ENCODE measurements around the gene PIP5K1B.
A peak's percentile ranks its signal among the peaks of the same experiment; 100 is the strongest.

PIP5K1B gene

DNA sequence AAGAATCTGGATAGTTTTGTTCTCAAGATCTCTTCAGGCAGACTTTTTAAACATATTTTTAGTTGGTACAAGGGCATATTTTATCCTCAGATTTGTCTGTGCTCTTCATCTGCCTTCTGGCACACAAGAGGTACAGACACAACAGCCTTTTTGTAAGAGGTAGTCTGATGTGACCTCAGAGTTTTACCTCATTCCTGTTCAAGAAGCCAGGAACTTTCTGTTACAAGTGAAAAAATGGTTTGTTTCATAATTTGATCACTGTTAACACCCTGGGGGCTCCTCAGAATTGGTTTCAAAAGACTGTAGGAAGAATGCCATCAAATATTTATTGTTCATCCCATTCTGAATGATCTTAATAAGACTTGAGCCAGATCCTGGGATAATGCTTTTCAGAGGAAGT, 172.2 kb downstream of the PIP5K1B start:
- TF ChIP-seq, protein P1, sequence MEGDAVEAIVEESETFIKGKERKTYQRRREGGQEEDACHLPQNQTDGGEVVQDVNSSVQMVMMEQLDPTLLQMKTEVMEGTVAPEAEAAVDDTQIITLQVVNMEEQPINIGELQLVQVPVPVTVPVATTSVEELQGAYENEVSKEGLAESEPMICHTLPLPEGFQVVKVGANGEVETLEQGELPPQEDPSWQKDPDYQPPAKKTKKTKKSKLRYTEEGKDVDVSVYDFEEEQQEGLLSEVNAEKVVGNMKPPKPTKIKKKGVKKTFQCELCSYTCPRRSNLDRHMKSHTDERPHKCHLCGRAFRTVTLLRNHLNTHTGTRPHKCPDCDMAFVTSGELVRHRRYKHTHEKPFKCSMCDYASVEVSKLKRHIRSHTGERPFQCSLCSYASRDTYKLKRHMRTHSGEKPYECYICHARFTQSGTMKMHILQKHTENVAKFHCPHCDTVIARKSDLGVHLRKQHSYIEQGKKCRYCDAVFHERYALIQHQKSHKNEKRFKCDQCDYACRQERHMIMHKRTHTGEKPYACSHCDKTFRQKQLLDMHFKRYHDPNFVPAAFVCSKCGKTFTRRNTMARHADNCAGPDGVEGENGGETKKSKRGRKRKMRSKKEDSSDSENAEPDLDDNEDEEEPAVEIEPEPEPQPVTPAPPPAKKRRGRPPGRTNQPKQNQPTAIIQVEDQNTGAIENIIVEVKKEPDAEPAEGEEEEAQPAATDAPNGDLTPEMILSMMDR (IDR thresholded peaks at IDR 0.05; ENCODE audit: unreplicated experiment in 3 of 3) = no peak
- Mint-ChIP-seq H3K27ac (no peak overlapping the region), H3K27me3 (ENCODE audit: low read depth) (no peaks in the 10 kb centered on the region), H3K4me1 (no peaks in the 10 kb centered on the region), H3K36me3 (ENCODE audit: low read depth) (no peaks in the 10 kb centered on the region), H3K9me3 (no peaks in the 10 kb centered on the region), H3K4me3 (no peak overlapping the region)

DNA sequence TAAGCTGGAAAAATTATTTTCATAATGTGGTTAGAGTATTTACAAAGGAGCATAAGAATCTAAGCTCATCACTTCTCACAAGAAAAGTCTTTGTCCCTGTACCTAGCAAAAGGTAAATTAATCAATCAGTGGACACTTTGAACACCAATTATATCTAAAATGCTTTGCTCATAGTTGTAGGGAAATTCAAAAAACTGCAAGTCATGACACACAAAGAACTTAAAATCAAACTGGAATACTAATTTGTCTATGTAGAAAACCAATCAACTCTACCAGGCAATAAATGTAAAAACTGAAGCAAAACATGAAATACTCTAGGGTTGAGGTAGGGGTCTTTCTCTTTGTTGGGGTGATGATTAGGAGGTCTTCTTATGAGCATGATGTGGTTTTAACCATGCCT, 173.4 kb downstream of the PIP5K1B start:
- H3K27ac Mint-ChIP-seq = no peak overlapping the region
- H3K9me3 Mint-ChIP-seq = no peaks in the 10 kb centered on the region
- no peaks in the 10 kb centered on the region for H3K4me1 Mint-ChIP-seq
- no peaks in the 10 kb centered on the region for H3K27me3 Mint-ChIP-seq (ENCODE audit: low read depth)
- H3K36me3 Mint-ChIP-seq (ENCODE audit: low read depth) = no peaks in the 10 kb centered on the region
- TF ChIP-seq, protein P1 (IDR thresholded peaks at IDR 0.05; ENCODE audit: unreplicated experiment in 3 of 3) = no peak
- no peak overlapping the region for H3K4me3 Mint-ChIP-seq

DNA sequence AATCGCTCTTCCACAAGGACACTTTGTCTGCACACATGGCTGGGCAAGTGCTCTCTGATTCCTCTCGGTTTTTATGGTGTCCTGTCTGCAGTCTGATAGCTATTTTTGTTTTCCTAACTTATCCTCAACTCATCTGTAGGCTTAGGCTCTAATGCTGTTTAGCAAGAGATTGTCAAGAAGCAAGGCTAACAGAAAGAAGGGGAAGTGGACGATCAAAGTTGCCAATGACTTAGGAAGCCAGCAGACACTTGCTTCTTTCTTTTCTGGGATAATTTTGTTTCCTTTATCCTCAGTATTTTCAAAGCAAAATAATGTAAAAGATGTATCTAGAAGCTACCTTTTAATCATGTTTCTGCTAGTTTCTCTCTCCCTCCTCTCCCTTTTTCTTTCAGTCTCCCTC, 178.2 kb downstream of the PIP5K1B start:
- H3K36me3 Mint-ChIP-seq (ENCODE audit: low read depth) = no peaks in the 10 kb centered on the region
- H3K27me3 Mint-ChIP-seq (ENCODE audit: low read depth) = peaks cover 3% of the 10 kb centered on the region
- TF ChIP-seq, protein P1 (IDR thresholded peaks at IDR 0.05; ENCODE audit: unreplicated experiment in 3 of 3) = no peak
- H3K27ac Mint-ChIP-seq = no peak overlapping the region
- H3K4me3 Mint-ChIP-seq = no peak overlapping the region
- H3K4me1 Mint-ChIP-seq = no peaks in the 10 kb centered on the region
- no peaks in the 10 kb centered on the region for H3K9me3 Mint-ChIP-seq

DNA sequence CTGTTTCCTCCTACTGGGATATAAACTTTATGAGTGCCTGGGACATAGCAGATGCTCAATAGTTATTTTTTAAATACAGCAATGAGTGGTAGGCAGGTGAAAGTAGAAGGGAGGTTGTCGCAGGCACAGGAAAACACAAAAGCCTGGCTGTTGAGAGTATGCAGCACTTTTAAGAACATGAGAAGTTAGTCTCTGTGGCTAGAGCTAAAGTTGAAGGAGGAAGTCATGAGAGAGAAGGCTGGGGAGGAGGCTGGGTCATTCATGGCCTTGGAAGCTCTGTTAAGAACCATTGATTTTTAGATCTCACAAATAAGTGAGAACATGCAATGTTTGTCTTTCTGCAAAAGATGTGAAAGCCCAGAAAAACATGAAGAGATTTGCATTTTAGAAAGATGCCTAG, 182.2 kb downstream of the PIP5K1B start:
- Mint-ChIP-seq H3K27ac (no peak overlapping the region), H3K4me3 (no peak overlapping the region), H3K27me3 (ENCODE audit: low read depth) (peaks cover 3% of the 10 kb centered on the region), H3K36me3 (ENCODE audit: low read depth) (no peaks in the 10 kb centered on the region), H3K4me1 (no peaks in the 10 kb centered on the region), H3K9me3 (no peaks in the 10 kb centered on the region)
- TF ChIP-seq, protein P1 (IDR thresholded peaks at IDR 0.05; ENCODE audit: unreplicated experiment in 3 of 3) = no peak

DNA sequence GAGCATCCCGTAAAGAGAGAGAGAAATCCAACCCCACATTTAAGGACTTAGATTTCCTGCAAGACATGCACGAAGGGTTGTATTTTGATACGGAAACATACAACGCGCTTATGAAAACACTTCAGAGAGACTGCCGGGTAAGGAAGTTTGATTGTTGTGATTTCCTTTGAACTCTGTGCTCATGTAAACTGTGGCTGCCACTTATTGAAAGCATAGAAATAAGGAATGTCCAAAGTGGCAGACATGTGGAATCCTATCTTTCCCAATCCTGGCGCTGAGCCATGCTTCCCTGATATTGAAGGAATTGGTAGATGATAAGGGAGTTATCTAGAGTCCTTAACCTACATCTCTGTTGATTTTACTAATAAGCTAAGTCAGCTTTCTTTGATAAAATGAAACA, 189.5 kb downstream of the PIP5K1B start:
- peak overlapping the region in 2 of 3 experiments; percentile 30 to 76 for H3K27ac Mint-ChIP-seq
- peaks cover 48% of the 10 kb centered on the region for H3K4me1 Mint-ChIP-seq
- TF ChIP-seq, protein P1 (IDR thresholded peaks at IDR 0.05; ENCODE audit: unreplicated experiment in 3 of 3) = no peak
- H3K9me3 Mint-ChIP-seq = no peaks in the 10 kb centered on the region
- H3K36me3 Mint-ChIP-seq (ENCODE audit: low read depth) = no peaks in the 10 kb centered on the region
- H3K4me3 Mint-ChIP-seq = peak overlapping the region in 2 of 3 experiments; percentile 3 to 12
- H3K27me3 Mint-ChIP-seq (ENCODE audit: low read depth) = no peaks in the 10 kb centered on the region

DNA sequence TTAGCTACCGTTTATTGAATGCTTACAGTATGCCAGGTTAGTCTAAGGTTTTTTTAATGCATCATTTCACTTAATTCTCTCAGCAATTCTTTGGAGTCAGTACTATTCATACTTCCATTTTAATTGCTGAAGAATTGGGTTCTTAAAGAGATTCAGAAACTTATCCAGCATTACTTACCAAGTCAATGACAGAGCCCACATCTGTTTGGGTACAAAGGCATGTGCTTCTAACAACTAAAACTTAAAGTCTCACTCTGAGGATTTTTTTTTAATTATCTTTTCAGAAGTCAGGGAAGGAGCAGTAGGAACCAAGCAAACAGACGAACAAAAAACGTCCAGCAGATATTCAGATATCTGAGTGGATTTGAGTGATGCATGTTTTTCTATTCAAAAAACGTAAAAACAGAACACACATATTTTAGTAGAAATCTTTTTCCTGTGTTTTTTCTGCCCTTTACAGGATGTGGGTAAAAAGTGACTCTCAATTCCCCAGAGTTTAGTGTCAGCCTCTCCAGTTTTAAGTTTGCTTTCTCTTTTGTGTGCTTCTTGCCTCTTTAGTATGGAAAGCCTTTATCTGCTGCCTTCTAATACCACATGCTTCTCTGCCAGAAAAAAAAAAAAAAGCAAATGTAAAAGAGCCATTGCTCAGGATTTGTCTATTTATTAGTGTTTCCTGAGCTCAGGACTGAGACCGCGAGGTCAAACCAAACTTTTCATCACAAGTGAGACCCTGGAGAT, 190.9 kb downstream of the PIP5K1B start:
- Mint-ChIP-seq H3K36me3 (ENCODE audit: low read depth) (no peaks in the 10 kb centered on the region), H3K4me1 (peaks cover 48% of the 10 kb centered on the region), H3K4me3 (peak overlapping the region in 2 of 3 experiments; percentile 0 to 5), H3K9me3 (no peaks in the 10 kb centered on the region), H3K27me3 (ENCODE audit: low read depth) (no peaks in the 10 kb centered on the region), H3K27ac (peak overlapping the region; percentile 12 to 87 (median 51))
- TF ChIP-seq, protein P1 (IDR thresholded peaks at IDR 0.05; ENCODE audit: unreplicated experiment in 3 of 3) = no peak
